GM12875 (cell line): Measurements from ENCODE around the gene EXT2.

Experiments
- H3K4me3 ChIP-seq: one replicate; pipeline ENCODE4 v1.5.1; 2011; ENCODE audit warnings: low read depth, low read length, control low read depth
- TF ChIP-seq, protein P1 (sequence below): IDR thresholded peaks from 2 replicates; pipeline ENCODE4 v1.5.1; 2011; ENCODE audit warnings: low read depth, mild to moderate bottlenecking, control low read depth, inconsistent platforms, low read length, moderate library complexity, borderline replicate concordance; ENCODE audit not compliant: insufficient read depth

The EXT2 gene

DNA sequence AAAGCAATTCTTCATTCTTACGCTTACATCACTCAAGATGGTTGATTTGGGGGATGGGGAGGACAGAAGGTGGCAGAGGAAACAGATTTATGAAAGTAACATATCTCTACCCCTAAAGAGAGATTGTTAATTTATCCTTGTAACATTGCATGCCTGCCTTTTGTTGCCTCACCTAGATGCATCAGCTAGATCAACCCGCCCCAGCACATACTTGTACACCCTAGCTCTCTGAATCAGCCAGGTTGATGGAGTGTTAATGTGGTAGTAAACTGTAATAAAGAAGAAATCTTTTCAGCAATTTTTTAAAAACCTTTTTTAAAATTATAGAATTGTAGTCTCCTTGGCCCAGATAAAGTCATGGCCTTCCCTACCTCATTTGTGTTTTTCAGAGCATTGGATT, 51.5 kb downstream of the EXT2 start:
- TF ChIP-seq, protein P1, sequence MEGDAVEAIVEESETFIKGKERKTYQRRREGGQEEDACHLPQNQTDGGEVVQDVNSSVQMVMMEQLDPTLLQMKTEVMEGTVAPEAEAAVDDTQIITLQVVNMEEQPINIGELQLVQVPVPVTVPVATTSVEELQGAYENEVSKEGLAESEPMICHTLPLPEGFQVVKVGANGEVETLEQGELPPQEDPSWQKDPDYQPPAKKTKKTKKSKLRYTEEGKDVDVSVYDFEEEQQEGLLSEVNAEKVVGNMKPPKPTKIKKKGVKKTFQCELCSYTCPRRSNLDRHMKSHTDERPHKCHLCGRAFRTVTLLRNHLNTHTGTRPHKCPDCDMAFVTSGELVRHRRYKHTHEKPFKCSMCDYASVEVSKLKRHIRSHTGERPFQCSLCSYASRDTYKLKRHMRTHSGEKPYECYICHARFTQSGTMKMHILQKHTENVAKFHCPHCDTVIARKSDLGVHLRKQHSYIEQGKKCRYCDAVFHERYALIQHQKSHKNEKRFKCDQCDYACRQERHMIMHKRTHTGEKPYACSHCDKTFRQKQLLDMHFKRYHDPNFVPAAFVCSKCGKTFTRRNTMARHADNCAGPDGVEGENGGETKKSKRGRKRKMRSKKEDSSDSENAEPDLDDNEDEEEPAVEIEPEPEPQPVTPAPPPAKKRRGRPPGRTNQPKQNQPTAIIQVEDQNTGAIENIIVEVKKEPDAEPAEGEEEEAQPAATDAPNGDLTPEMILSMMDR: no peak
- no peak overlapping the region for H3K4me3 ChIP-seq

GRCh38 chr11:44147751-44148150, 52.3 kb downstream of the EXT2 start:
- TF ChIP-seq, protein P1: no peak
- H3K4me3 ChIP-seq: no peak overlapping the region

DNA sequence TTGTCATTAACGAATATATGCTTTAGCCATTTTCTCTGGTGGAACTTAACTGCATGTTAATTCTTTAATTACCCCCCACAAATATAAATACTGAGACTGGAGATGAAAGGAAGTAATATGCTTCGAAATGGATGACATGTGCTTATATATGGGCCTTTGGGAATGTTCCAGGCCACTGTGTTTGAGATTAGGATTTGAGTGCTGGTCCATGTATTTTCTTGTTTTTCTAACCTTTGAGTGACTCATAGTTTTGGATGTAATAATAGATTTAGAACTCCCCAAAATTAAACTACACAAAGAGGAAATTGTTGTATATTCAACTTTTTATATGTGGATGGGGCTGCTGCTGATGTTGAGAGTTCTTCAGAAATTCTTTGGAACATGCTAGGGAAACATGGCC, 54.2 kb downstream of the EXT2 start:
- TF ChIP-seq, protein P1: no peak

DNA sequence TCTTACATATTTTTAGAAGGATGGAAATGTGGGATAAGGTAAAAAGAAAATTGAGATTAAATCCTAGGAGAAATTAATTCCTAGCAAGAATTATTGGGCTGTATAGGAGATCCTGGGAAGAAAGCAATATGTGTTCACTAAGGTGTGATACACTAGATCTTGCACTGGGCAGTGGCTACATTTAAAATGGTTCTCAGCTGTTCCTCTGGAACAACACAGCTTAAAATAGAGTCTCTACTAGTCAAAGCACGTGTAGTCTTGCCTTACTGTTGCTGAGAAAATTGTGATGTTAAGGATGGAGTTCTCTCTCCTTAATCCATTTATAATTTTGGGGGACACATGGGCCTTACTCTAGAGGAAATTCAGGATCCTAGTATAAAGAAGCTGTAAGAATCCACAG, 54.9 kb downstream of the EXT2 start:
- TF ChIP-seq, protein P1: no peak
- H3K4me3 ChIP-seq: no peak overlapping the region

More for the DNA sequence above, 54.2 kb downstream of the EXT2 start:
- H3K4me3 ChIP-seq: no peak overlapping the region

GRCh38 chr11:44157019-44157418, 61.5 kb downstream of the EXT2 start:
- no peak overlapping the region for H3K4me3 ChIP-seq
- TF ChIP-seq, protein P1: no peak

- H3K4me3 ChIP-seq: no peak overlapping the region
- TF ChIP-seq, protein P1: no peak
Observed at GRCh38 chr11:44158384-44158783, 62.9 kb downstream of the EXT2 start.

DNA sequence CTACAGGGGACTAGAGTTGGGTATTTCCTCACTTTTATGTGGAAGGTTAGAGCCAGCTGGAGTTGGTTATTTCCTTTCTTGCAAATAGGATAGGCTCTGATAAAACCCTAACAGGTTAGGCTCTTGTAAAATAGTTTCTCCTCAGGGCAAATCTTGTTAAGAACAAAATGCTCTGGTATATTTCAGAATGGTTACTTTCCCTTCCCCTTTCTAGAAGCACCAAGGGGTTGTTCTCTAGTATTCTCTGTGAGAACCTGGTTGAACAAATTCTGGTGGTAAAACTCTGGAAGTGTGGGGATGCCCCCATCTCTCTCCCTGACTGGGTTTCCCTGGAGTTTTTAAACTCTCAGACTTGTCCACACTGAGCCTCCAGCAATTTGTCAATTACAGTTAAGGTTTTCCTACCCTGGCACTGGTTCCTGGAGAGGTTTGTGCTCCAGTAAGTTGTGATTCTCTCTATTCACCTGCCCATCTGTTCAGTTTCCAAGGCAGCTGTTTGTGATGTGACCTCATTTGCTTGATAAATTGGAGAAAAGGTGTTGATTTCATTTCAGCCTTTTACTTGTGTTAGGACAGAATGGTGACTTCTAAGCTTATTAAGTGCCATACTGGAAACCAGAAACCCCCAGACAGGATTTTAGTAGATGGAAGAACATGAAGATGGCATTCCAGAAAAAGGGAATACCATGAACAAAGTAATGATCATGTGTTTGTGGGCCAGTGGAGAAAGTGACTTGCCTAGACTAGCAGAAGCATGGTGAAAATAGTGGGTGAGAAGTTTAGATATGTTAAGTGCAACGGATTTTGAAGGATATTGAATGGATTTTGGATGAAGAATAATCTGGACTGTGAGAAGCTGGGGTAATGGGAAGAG, 64.6 kb downstream of the EXT2 start:
- TF ChIP-seq, protein P1: no peak
- H3K4me3 ChIP-seq: no peak overlapping the region
